Kidney (tissue), 14 donors: ENCODE results near the gene HS1BP3. TPM values are rescaled to one million over a fixed set of nuclear protein-coding genes. Genes with fewer than 3 reads are reported as not detected.

ENCODE experiments used
- DNase-seq, 5 donors: peaks; one replicate each; pipeline ENCODE4 v3.0.0-alpha.2; 2013 to 2020
- FAIRE-seq: peaks from 2 replicates; lab custom pipeline; 2012; peaks lifted over from hg19 to GRCh38; lab: Jason Lieb, UNC
- H3K27ac ChIP-seq, 2 donors: one replicate each; pipeline ENCODE4 v1.7.0; 2013; ENCODE audit warnings: low read depth in 2 of 2, low read length in 2 of 2, inconsistent platforms in 1 of 2
- H3K27me3 ChIP-seq: one replicate; pipeline ENCODE4 v1.7.1; 2013; ENCODE audit warnings: low read length, inconsistent platforms; ENCODE audit not compliant: control insufficient read depth, insufficient read depth
- H3K36me3 ChIP-seq, 3 donors: one replicate each; pipeline versions ENCODE4 v1.7.0 to v1.7.1; 2013; ENCODE audit warnings: low read length in 3 of 3, control low read depth in 1 of 3, inconsistent platforms in 1 of 3; ENCODE audit not compliant: insufficient read depth in 3 of 3, control insufficient read depth in 2 of 3
- H3K4me1 ChIP-seq, 3 donors: one replicate each; pipeline versions ENCODE4 v1.7.0 to v1.7.1; 2013; ENCODE audit warnings: low read length in 3 of 3, inconsistent platforms in 1 of 3, low read depth in 1 of 3; ENCODE audit not compliant: control insufficient read depth in 2 of 3, insufficient read depth in 2 of 3
- H3K4me3 ChIP-seq, 3 donors: one replicate each; pipeline versions ENCODE4 v1.7.0 to v1.8.1; 2013; ENCODE audit warnings: low read length in 3 of 3, control low read depth in 1 of 3, inconsistent platforms in 1 of 3
- H3K9ac ChIP-seq, 3 donors: one replicate each; pipeline versions ENCODE4 v1.7.0 to v1.7.1; 2013; ENCODE audit warnings: low read length in 3 of 3, control low read depth in 1 of 3, inconsistent platforms in 1 of 3
- H3K9me3 ChIP-seq, 3 donors: one replicate each; pipeline versions ENCODE4 v1.7.0 to v1.7.1; 2013; ENCODE audit warnings: low read length in 3 of 3, control low read depth in 1 of 3, inconsistent platforms in 1 of 3; ENCODE audit not compliant: control insufficient read depth in 2 of 3, insufficient read depth in 1 of 3
- intact Hi-C: fragments of 100-400 bp; cut with DNase I; formaldehyde crosslinking; loops from one replicate; pipeline ENCODE4 v1.11.1; 2022
- polyA plus RNA-seq: library from polyadenylated mRNA; stranded (reverse); fragments of 350-450 nt; fragmentation: Illumina TruSeq; extraction: RNeasy Lipid Tissue Mini Kit (QIAGEN cat#74804); gene quantifications from one replicate; pipeline ENCODE4 v1.2.3, GENCODE V29; 2014; ENCODE audit warnings: low read depth, low replicate concordance; ENCODE audit not compliant: insufficient read depth
- total RNA-seq: library from RNA; stranded (reverse); fragmentation: NEBNext Ultra II Directional; extraction: Animal tissue kit (Norgen Biotek cat#: 25700); gene quantifications from one replicate; pipeline ENCODE4 v1.2.1, GENCODE V29; 2021
- TF ChIP-seq, protein P1 (sequence below): IDR thresholded peaks from 3 replicates; pipeline ENCODE4 v1.5.1; 2012; ENCODE audit warnings: mild to moderate bottlenecking, moderate library complexity, borderline replicate concordance; ENCODE audit not compliant: insufficient read depth; ENCODE audit errors: extremely low read depth
- donor health status: control.
- donor health status: control.
- donor health status: control.
- donor health status: control.
- donor health status: control.
- donor health status: DM: yes; HTN: yes; CAD: no.
- donor health status: Normal renal cell carcinoma (clear cell type).

The HS1BP3 gene
- total and polyA plus RNA-seq, 2 donors from 2014 or later: 35.5 to 37.5 TPM

DNA sequence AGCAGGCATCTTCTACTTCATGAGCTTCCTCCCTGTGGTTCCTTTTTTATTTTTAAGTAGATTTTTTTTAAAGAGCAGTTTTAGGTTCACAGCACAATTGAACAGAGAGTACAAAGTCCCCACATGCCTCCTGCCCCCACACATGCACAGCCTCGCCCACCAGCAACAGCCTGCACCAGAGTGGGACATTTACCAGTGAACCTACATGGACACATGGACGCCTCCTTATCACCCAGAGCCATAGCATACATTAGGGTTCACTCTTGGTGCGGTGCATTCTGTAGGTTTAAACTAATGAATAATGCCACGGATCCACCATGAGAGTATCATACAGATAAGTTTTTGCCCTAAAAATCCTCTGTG is 40.9 kb downstream of the HS1BP3 start:
- H3K9me3 ChIP-seq: peaks cover 0 to 3% (median 0%) of the 10 kb centered on the region in 3 donors
- DNase-seq: peak in 1 of 5 donors; percentile 31
- no peak for FAIRE-seq
- no peak overlapping the region for H3K4me3 ChIP-seq
- no peaks in the 10 kb centered on the region for H3K36me3 ChIP-seq
- peak overlapping the region in 1 of 2 donors; percentile 91 for H3K27ac ChIP-seq
- TF ChIP-seq, protein P1, sequence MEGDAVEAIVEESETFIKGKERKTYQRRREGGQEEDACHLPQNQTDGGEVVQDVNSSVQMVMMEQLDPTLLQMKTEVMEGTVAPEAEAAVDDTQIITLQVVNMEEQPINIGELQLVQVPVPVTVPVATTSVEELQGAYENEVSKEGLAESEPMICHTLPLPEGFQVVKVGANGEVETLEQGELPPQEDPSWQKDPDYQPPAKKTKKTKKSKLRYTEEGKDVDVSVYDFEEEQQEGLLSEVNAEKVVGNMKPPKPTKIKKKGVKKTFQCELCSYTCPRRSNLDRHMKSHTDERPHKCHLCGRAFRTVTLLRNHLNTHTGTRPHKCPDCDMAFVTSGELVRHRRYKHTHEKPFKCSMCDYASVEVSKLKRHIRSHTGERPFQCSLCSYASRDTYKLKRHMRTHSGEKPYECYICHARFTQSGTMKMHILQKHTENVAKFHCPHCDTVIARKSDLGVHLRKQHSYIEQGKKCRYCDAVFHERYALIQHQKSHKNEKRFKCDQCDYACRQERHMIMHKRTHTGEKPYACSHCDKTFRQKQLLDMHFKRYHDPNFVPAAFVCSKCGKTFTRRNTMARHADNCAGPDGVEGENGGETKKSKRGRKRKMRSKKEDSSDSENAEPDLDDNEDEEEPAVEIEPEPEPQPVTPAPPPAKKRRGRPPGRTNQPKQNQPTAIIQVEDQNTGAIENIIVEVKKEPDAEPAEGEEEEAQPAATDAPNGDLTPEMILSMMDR: no peak
- intact Hi-C loops: no loop called here
- no peak overlapping the region for H3K9ac ChIP-seq
- H3K27me3 ChIP-seq: no peaks in the 10 kb centered on the region
- H3K4me1 ChIP-seq: peaks cover 0 to 41% (median 36%) of the 10 kb centered on the region in 3 donors

DNA sequence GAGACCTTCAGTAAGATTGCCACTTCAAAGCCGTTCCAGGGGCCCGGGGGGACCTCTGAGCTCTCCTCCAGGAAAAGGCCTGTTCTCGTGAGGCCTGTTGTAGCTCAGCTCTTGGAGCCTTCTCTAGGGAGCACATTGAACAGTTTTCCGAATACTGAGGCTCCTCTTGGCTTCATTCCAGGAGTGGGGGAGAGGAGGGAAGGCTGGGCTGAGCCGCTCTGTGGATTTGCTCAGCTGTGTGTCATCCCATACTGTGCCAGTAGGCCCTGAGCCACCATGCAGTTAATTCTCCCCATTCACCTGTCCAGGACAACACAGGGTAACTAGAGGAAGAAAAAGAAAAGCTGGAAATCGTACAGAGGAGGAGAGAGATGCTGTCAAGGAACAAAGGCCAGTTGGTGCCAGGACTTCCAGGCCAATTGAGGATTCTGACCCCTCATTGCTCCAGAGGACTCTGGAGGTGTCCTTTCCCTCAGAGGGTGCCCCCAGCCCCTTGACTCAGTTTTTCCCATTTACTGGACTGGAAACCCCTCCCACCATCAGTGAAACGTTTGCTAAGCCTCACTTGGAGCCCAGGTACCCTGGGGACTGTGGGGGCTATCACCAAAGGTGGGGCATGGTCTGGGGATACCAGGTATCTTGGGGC is 41.4 kb downstream of the HS1BP3 start:
- peak in 4 of 5 donors; percentile 60 to 89 (median 64) for DNase-seq
- intact Hi-C loops: no loop called here
- no peak for FAIRE-seq
- no peak overlapping the region for H3K4me3 ChIP-seq
- H3K36me3 ChIP-seq: no peaks in the 10 kb centered on the region
- H3K27ac ChIP-seq: peak overlapping the region in 1 of 2 donors; percentile 91
- no peak overlapping the region for H3K9ac ChIP-seq
- peaks cover 0 to 37% (median 37%) of the 10 kb centered on the region in 3 donors for H3K4me1 ChIP-seq
- TF ChIP-seq, protein P1: no peak
- peaks cover 0 to 3% (median 0%) of the 10 kb centered on the region in 3 donors for H3K9me3 ChIP-seq
- no peaks in the 10 kb centered on the region for H3K27me3 ChIP-seq

DNA sequence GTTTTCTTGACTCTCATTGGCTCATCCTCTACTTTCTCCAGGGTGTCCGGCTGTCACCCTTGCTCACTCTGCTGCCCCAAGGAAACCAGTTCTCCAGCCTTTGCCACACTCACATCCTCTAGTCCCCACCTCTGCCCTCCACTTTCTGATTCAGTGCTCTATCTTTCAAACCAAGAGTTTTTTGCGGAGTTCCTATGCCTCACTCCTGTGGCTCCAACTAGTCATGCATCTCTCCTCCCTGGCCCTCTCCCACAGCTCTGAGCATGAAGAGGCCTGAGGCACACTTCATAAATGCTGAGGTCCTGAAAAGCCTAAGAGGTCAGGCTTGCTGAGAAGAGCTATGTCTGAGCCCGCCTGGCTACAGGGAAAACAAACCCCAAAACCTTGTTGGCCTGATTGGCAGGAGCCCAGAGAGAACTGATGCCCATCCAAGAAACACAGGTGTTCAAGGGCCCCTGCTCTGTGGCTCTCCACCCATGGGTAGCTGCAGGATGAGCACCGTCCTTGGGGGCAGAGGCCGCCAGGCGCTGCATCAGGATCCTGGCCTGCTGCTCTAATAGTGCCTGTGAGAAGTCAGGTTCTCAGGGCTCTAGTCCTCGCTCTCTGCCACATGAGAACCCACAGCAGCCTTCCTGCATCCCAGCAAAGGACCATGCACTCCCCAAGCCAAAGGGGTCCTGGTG is 42.1 kb downstream of the HS1BP3 start:
- no peak overlapping the region for H3K9ac ChIP-seq
- FAIRE-seq: no peak

More for the DNA sequence above, 42.1 kb downstream of the HS1BP3 start:
- TF ChIP-seq, protein P1: no peak
- Histone ChIP-seq H3K36me3 (no peaks in the 10 kb centered on the region), H3K27me3 (no peaks in the 10 kb centered on the region), H3K4me1 (peaks cover 0 to 32% (median 30%) of the 10 kb centered on the region in 3 donors), H3K27ac (no peak overlapping the region), H3K4me3 (no peak overlapping the region), H3K9me3 (peaks cover 0 to 3% (median 0%) of the 10 kb centered on the region in 3 donors)
- peak in 1 of 5 donors; percentile 22 for DNase-seq
- intact Hi-C loops: no loop called here
